GM18870 (cell line): ENCODE data around the gene TRAPPC6A.

Source experiments
- ATAC-seq: cut with Tn5 transposase; IDR thresholded peaks from one replicate; pipeline ENCODE4 v1.9.1; 2021; ENCODE audit warnings: moderate library complexity; ENCODE audit not compliant: unreplicated experiment

TRAPPC6A gene

DNA sequence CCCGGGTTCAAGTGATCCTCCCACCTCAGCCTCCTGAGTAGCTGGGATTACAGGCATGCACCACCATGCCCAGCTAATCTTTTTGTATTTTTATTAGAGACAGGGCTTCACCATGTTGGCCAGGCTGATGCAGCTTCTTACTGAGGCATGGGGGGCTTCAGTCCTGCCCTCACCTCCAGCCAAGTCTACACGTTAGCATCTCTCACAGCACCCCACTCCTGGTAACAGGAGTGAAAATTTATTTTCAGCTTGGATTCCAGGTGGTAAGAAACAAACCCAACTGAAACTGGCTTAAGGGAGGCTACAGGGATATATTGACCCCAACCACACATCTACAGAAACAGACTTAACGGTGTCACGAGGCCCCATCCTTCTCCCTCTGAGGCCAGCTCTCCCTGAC, 27.9 kb downstream of the TRAPPC6A start:
- no peak for ATAC-seq

DNA sequence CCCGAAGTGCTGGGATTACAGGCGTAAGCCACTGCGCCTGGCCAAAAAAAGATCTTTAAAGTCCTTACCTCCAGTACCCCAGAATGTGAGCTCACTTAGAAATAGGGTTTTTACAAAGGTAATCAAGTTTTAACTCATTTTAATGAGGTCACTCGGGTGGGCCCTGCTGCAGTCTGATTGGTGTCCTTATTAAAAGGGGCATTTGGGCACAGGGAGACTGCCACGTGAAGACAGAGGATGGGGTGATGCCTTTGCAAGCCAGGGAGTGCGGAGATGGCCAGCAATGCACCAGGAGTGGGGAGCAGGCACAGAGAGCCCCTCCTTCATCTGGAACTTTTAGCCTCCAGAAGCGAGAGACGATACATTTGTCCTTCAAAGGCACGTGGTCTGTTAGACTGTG, 28.9 kb downstream of the TRAPPC6A start:
- no peak for ATAC-seq

GRCh38 chr19:45147835-45148676, 30.0 kb downstream of the TRAPPC6A start:
- ATAC-seq: no peak

DNA sequence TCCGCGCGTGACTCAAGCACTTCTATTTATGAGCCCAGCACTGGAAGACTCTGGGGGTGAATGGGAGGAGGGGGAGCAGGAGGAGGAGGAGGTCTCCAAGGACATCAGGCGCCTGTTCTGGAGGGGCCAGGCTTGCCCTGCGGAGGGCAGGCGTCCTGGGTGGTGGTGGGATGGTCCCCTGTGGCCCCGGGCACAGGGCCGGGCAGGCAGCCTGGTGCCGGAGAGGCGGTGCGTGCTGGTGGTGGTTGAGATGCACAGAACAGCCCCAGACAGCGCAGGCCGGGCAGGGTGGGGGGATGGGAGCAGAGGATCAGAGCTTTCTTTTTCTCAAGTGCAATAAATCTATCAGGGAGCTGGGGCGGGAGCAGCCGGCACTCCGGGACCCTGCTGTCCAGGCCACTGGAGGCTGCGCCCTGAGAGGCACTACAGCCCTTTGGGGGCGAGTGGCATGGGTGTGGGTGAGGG, 31.3 kb downstream of the TRAPPC6A start:
- ATAC-seq: no peak

- no peak for ATAC-seq
Observed at GRCh38 chr19:45146251-45146650, 31.8 kb downstream of the TRAPPC6A start.

GRCh38 chr19:45145270-45146189, 32.5 kb downstream of the TRAPPC6A start:
- no peak for ATAC-seq

- no peak for ATAC-seq
Observed at GRCh38 chr19:45144431-45145269, 33.4 kb downstream of the TRAPPC6A start.

DNA sequence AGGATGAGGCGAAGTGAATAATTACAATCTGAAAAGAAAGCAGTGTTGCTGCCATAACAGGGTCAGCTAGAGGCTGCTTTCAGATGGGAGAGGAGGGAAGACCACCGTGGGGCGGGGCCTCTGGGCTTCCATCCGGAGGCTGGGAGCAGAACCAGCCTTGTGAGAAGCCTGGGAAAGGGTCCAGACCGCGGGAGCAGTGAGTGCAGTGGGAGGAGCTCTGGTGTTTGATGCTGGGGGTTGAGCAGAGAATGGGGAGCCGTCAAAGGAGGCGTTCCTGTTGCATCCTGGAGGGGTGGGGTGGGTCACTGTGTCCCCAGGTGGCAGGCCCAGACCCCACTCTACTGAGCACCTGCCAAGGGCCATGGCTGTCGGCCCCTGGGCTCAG, 35.3 kb downstream of the TRAPPC6A start:
- ATAC-seq: no peak

DNA sequence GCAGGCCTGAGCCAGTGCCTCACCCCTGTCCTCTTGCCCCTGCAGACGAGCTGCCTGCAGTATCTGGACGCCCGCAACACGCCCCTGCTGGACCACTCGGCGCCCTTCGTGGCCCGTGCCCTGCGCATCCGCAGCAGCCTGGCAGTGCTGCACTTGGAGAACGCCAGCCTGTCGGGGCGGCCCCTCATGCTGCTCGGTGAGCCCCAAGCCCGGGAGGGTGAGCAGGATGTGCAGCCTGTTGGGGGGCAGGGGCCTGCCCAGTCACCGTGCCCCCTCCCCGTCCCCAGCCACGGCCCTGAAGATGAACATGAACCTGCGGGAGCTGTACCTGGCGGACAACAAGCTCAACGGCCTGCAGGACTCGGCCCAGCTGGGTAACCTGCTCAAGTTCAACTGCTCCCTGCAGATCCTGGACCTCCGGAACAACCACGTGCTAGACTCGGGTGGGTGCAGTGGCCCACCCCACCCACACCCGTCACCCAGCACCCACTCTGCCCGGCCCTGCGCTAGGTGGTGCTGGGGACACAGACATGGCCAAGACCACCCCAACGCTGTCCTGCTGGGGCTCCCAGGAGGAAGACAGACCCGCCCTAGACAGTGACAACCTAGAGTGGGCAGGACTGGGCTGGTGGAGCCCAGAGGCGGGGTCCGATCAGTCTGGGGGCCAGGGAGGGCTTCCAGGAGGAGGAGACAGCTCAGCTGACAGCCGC, 35.9 kb downstream of the TRAPPC6A start:
- ATAC-seq: no peak

DNA sequence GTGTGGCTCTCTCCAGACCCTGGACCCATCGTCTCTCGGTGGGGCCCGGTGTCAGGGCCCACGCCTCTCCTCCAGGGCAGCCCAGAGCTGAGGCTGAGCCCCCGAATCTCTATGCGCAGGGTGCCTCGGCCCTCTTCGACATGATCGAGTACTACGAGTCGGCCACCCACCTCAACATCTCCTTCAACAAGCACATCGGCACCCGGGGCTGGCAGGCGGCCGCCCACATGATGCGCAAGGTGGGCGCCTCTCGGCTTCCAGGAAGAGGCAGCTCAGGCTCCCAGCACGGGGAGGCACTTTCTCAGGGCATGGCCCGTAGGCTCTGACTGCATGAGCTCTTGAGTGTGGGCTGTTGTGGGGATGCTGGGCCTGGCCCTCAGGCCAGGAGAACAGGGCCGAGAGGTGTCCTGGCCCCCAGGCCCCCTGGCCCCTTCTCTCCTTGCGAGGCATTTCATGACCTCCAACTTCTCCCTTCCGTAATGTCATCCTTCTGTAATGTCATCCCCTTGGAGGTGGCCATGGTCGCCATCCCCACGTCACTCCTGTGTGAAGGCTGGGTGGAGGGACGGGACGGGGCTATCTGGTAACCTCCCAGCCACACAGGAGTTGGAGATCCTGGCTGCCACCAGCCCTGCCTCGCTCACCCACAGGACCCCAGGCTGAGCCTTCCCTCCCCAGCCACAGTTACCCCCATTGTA, 36.7 kb downstream of the TRAPPC6A start:
- no peak for ATAC-seq

GRCh38 chr19:45140533-45140932, 37.5 kb downstream of the TRAPPC6A start:
- ATAC-seq: no peak

DNA sequence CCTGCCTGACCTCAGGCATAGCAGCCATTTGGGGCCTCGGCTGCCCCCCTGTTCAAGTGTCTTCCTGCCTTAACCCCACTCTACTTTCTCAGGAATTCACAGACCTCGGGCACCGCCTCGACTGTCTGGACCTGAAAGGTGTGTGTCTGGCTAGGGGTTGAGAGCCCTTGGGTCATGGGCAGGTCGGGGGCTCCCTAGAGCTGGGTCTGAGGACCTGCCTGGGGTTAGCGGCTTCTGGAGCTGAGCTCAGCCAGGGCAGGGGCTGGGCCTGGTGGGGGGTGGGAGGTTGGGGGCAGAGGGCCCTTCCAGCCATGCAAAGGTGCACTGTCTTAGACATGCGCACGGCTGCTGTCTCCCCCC, 37.9 kb downstream of the TRAPPC6A start:
- no peak for ATAC-seq

DNA sequence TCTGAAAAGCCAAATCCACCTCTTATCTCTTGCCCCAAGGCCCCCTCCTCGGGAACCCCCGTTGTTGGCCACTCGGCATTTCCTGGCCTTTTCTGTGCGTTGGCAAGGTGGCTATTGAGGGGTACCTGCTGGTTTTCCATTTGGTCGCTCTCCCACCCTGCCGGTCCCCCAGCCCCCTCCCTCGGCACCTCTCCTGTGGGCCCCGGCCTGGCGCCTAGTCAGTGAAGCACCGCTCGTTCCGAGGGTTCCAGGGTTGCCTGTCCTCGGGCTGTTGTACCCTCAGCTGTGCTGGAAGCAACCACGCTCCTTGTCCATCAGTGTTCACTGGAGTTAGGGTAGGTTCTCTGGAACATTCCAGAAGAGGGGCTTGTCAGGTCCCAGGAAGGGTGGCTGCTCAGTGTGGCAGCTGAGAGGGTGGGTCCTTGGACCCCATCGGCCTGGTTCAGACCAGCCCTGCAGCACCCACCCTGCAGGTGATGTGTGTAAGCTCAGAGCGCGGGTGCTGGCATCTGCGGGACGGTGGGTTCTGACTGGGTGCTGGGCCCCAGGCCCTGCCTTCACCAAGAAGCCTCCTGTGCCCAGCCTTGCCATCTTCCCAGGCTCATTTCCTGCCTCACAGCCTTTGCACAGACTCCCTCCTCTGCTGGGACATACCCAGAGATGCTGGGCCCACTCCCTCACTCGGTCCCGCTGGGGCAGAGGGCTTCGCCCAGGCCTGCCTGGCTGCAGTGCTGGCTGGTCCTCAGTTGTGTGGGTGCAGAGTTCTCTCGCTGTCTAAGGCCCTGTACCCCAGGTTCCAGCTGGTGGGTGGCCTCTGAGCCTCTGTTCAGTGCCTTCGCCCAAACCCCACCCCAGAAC, 38.5 kb downstream of the TRAPPC6A start:
- ATAC-seq: no peak

DNA sequence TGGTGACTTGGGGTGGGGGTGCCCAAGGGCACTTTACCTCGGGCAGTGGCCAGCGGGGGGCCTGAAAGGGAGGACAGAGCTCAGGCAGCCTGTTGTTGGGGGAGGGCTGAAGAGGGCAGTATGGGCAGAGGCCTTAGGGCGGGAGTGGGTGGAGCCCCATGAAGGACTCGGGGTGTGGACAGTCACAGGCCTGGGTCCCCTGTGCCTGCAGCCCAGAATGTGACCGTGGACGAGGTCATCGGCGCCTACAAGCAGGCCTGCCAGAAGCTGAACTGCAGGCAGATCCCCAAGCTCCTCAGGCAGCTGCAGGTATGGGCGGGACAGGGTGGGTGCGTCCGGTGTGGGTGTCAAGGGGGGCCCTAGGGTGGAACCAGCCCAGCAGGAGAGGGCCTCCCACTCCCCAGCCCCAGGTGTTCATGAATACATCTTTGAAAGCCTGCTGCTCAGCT, 39.7 kb downstream of the TRAPPC6A start:
- no peak for ATAC-seq

GRCh38 chr19:45137179-45137761, 40.8 kb downstream of the TRAPPC6A start:
- peak; percentile 65 for ATAC-seq

- ATAC-seq: no peak
Observed at GRCh38 chr19:45136507-45137178, 41.4 kb downstream of the TRAPPC6A start.

GRCh38 chr19:45135176-45135885, 42.7 kb downstream of the TRAPPC6A start:
- no peak for ATAC-seq
